Cerebellar cortex (tissue), 1 donor: ENCODE results near the gene NDST4.
A peak's percentile ranks its signal among the peaks of the same experiment; 100 is the strongest.
"Not testable (repeated sequence)": the region's sequence is repeated elsewhere in the genome, so short reads cannot be mapped to it uniquely, and the experiment has no call there.

Source experiments
- DNase-seq: peaks from one replicate; pipeline ENCODE4 v3.0.0-alpha.2; 2015; ENCODE audit warnings: low spot score

The NDST4 gene

GRCh38 chr4:115054836-115055235, 58.6 kb downstream of the NDST4 start:
- no peak for DNase-seq

- no peak for DNase-seq
Measured at GRCh38 chr4:115053313-115053712, 60.1 kb downstream of the NDST4 start.

DNA sequence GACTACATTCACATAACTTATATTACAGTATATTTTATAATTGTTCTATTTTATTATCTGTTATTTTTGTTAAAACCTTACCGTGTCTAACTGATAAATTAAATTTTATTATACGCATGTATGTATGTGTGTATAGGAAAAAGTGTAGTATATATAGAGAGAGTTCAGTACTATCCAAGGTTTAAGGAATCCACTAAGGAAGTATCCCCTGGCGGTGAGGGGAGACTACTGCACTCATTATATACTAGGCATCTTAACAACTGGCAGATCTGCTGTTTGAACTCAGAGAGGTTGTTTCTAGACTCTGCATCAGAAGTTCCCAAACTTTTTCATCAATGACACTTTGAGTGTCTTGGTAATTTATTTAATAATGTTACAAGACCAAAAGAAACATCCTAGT, 70.9 kb downstream of the NDST4 start:
- peak; percentile 9 for DNase-seq

DNA sequence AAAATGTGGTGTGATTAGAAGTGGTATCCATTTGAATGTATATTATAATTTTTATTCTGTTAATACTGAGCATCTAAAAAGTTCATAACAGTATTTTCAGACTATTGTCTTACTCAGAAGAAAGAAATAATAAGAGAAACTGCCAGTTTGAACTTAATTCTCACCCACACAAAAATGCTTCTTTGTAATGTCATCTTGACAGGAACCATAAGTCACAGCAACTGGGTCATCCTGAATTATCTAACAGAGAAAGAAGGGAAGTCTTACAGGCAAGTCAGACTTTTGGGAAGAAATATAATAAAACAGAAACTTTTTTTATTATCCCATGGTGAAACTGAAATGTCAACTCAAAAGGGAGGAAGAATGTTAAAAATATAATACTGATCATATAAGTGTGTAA, 83.1 kb downstream of the NDST4 start:
- DNase-seq, result no peak

DNA sequence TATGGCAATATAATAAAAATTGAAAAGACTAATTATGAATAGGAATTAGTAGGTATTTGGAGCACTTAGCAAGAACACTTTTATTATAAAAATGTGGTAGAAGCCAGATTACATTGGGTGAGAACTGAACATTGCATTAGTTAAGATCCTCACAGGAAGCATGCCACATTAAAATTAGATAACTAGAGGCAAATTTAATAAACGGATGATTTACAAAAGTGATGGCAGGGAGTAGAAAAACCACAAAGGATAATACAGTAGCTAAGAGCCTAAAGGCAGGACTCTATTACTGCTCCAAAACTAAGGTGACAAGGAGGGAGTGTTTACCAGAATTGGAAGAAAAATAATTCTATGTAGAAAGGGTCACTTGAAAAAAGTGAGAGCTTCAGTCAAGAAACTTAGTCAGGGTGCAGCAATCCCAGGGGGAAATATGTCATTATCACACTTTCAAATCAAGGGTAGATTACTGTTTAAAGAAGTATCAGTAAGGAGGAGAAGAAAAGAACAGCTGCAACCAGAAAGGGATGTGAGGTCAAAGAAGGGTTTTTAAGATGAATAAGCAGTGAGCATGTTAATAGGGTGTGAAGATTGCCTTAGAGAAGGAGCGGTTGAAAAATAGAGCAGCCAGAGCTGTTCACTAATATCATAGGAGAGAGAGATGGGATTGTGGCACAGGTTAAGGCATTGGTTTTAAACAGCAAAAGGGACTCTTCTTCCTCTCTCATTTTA, 84.6 kb downstream of the NDST4 start:
- no peak for DNase-seq

GRCh38 chr4:114999880-115000279, 113.5 kb downstream of the NDST4 start:
- DNase-seq, result no peak

GRCh38 chr4:114998316-114998715, 115.1 kb downstream of the NDST4 start:
- no peak for DNase-seq

GRCh38 chr4:114997576-114998247, 115.7 kb downstream of the NDST4 start:
- no peak for DNase-seq

DNA sequence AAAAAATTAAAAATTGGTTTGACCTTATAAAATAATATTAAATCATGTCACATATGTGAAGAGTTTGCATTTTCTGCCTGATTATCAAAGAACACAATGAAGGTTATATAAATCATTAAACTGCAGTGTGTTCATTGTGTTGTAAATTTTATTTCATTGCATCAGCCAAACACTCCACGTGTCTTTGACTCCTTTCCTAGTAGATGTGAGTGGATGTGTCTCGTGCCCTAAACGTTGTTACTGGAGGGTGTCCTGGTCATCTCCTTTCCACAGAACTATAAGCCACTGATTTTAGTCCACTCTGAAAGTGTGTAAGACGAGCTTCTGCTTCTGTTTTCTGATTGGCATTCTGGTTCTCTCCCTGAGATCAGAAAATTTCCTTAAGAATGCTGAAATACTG, 127.3 kb downstream of the NDST4 start:
- no peak for DNase-seq

- DNase-seq, result no peak
Measured at GRCh38 chr4:114980932-114981708, 132.3 kb downstream of the NDST4 start.

DNA sequence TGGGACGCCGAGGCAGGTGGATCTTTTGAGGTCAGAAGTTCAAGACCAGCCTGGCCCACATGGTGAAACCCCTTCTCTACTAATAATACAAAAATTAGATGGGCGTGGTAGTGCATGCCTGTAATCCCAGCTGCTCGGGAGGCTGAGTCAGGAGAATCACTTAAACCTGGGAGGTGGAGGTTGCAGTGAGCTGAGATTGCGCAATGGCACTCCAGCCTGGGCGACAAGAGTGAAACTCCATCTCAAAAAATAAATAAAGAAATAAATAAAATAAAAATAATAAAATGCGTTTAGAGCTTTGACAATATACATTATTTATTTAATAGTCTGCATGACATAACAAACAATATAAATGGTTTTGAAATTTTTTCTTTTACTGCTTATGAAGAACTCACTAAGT, 133.0 kb downstream of the NDST4 start:
- DNase-seq, result not testable (repeated sequence)

- no peak for DNase-seq
Measured at GRCh38 chr4:114976901-114977300, 136.5 kb downstream of the NDST4 start.

GRCh38 chr4:114964026-114964425, 149.4 kb downstream of the NDST4 start:
- peak; percentile 83 for DNase-seq

DNA sequence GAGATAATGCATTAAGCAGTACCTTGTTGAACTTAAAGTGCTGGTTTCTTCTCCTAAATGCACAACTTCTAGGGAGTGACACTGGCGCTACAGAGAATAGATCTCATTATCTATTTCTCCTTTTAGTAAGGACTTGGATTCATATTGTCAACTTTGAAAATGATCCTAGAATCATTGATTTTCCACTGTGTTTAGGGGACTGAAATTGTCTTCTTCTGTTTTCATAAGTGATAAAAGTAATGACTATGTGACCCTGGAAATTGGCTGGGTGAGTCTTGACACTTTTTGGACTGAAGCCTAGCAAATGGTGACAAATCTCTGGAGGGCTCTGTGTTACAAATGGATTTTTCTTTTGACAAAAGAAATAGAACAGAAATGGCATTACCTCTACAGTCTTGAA, 167.8 kb downstream of the NDST4 start:
- DNase-seq, result no peak

DNA sequence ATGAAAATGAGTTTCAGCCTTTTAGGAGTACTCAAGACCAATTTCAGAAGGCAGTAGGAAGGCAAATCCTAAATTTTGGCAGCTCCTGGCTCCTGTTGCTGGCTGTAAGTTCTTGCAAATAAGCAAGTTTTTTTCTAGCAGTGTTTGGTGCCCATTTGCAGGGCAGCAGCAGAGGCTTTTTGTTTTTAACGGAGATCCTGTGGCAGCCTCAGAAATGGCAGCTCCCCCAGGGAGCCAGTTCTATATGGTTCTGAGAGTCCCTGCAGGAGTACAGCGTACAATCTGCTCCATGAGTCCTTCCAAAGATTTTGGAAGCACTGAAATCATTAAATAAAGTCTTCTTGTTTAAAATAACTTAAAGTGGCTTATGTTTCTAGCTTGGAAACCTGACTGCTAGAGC, 171.9 kb downstream of the NDST4 start:
- peak; percentile 12 for DNase-seq

- DNase-seq, result no peak
Measured at GRCh38 chr4:114927881-114928280, 185.5 kb downstream of the NDST4 start.

- DNase-seq, result no peak
Measured at GRCh38 chr4:114926583-114926982, 186.8 kb downstream of the NDST4 start.

- DNase-seq, result no peak
Measured at GRCh38 chr4:114924311-114924710, 189.1 kb downstream of the NDST4 start.

- no peak for DNase-seq
Measured at GRCh38 chr4:114922592-114922933, 190.9 kb downstream of the NDST4 start.

DNA sequence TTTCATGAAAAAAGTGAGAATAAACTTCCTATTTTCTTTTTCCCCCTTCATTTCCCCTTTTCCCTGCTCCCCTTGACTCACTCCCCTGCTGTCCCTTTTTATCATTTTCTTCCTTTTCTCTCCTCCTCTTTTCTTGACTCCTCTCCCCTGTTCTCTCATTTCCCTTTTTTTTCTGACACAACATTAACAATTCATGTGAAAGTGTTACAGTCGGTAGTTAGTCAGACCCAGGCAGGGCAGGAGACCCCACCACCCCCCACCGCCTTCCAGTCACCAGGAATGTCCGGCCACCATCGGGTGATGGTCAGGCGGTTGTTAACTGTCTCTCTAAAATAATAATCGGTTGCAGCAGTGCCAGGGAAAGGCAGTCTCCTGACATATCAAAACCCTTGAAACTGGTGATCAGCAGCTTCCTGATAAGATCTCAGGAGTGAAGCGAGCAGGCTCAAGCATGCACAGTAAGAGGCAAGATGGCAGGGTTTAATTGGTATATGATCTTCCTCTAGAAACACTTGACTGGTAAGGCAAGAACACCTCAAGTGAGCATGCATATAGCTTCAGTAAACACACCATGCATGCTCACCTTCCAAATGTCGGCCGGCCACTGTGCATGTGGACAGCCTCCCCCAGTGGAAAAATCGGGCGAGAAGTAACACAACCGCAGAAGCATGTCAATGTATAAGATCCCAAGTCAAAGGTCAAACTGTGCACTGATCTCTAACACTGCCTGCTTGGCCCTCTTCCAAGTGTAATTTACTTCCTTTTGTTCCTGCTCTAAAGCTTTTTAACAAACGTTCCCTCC, 191.4 kb downstream of the NDST4 start:
- no peak for DNase-seq

GRCh38 chr4:114921191-114921590, 192.2 kb downstream of the NDST4 start:
- no peak for DNase-seq

GRCh38 chr4:114911111-114911510, 202.3 kb downstream of the NDST4 start:
- DNase-seq, result no peak
